GM21367 (cell line): Measurements from ENCODE around the gene GABRG3.

Experiments
- ATAC-seq: cut with Tn5 transposase; IDR thresholded peaks from one replicate; pipeline ENCODE4 v1.9.1; 2021; ENCODE audit not compliant: unreplicated experiment

GABRG3 gene

GRCh38 chr15:27061739-27062138 is 90.8 kb downstream of the GABRG3 start:
- ATAC-seq, result no peak

- no peak for ATAC-seq
These were observed 92.0 kb downstream of the GABRG3 start for GRCh38 chr15:27062951-27063350.

GRCh38 chr15:27064080-27064479 is 93.1 kb downstream of the GABRG3 start:
- ATAC-seq, result no peak

- no peak for ATAC-seq
These were observed 94.2 kb downstream of the GABRG3 start for GRCh38 chr15:27065151-27065550.

- ATAC-seq, result no peak
These were observed 94.8 kb downstream of the GABRG3 start for GRCh38 chr15:27065785-27066184.

- ATAC-seq, result no peak
These were observed 95.5 kb downstream of the GABRG3 start for GRCh38 chr15:27066446-27066845.

GRCh38 chr15:27067175-27067574 is 96.2 kb downstream of the GABRG3 start:
- ATAC-seq, result no peak

- no peak for ATAC-seq
These were observed 99.9 kb downstream of the GABRG3 start for GRCh38 chr15:27070841-27071240.

- no peak for ATAC-seq
These were observed 103.2 kb downstream of the GABRG3 start for GRCh38 chr15:27074179-27074578.

GRCh38 chr15:27077790-27078189 is 106.8 kb downstream of the GABRG3 start:
- ATAC-seq, result no peak

GRCh38 chr15:27081676-27082418 is 110.9 kb downstream of the GABRG3 start:
- no peak for ATAC-seq

- ATAC-seq, result no peak
These were observed 111.5 kb downstream of the GABRG3 start for GRCh38 chr15:27082526-27082925.

GRCh38 chr15:27084844-27085243 is 113.9 kb downstream of the GABRG3 start:
- no peak for ATAC-seq

GRCh38 chr15:27086149-27086548 is 115.2 kb downstream of the GABRG3 start:
- no peak for ATAC-seq

- ATAC-seq, result no peak
These were observed 115.8 kb downstream of the GABRG3 start for GRCh38 chr15:27086805-27087204.

GRCh38 chr15:27087651-27088583 is 116.9 kb downstream of the GABRG3 start:
- no peak for ATAC-seq

GRCh38 chr15:27088584-27089232 is 117.7 kb downstream of the GABRG3 start:
- ATAC-seq, result no peak

- ATAC-seq, result no peak
These were observed 118.2 kb downstream of the GABRG3 start for GRCh38 chr15:27089233-27089586.

GRCh38 chr15:27089676-27090075 is 118.7 kb downstream of the GABRG3 start:
- ATAC-seq, result no peak

GRCh38 chr15:27091270-27091940 is 120.4 kb downstream of the GABRG3 start:
- ATAC-seq, result no peak

GRCh38 chr15:27092390-27092789 is 121.4 kb downstream of the GABRG3 start:
- ATAC-seq, result no peak
